ENCODE data around the gene NRCAM.

DNA sequence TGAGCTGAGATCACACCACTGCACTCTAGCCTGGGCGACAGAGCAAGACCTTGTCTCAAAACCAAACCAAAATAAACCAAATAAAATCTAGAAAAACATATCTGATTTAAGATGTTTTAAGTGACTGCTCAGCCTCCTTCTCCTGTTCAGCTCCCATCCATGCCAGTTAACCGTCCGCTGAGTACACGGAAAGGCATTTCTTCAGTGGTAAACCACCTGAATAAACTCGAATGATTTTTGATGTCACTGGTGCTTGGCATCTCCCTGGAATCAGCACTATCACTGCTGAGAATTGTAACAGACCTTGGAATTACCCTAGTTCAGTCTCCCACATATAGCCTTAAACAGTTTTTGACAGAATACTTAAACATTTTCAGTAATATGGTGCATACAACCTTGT is 24.1 kb upstream of the NRCAM start:
- TF ChIP-seq, protein P1, sequence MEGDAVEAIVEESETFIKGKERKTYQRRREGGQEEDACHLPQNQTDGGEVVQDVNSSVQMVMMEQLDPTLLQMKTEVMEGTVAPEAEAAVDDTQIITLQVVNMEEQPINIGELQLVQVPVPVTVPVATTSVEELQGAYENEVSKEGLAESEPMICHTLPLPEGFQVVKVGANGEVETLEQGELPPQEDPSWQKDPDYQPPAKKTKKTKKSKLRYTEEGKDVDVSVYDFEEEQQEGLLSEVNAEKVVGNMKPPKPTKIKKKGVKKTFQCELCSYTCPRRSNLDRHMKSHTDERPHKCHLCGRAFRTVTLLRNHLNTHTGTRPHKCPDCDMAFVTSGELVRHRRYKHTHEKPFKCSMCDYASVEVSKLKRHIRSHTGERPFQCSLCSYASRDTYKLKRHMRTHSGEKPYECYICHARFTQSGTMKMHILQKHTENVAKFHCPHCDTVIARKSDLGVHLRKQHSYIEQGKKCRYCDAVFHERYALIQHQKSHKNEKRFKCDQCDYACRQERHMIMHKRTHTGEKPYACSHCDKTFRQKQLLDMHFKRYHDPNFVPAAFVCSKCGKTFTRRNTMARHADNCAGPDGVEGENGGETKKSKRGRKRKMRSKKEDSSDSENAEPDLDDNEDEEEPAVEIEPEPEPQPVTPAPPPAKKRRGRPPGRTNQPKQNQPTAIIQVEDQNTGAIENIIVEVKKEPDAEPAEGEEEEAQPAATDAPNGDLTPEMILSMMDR (IDR thresholded peaks at IDR 0.05; ENCODE audit: low read depth, low read length): no peak
- TF ChIP-seq EZH2phosphoT487 (IDR thresholded peaks at IDR 0.05; ENCODE audit: low read depth): no peak

Measured in OCI-LY3 (cell line).